Stimulated activated effector memory CD8-positive, alpha-beta T cell treated with anti-CD3 and anti-CD28 coated beads, Interleukin-12 subunit alpha, Interleukin-12 subunit beta, amount 100 ng/mL, for 72 hours (primary cell): ENCODE measurements around the gene TMEM255B.
"Not testable (repeated sequence)": the region's sequence is repeated elsewhere in the genome, so short reads cannot be mapped to it uniquely, and the experiment has no call there.

ENCODE experiments used
- ATAC-seq: fragments of 150-1000 bp; cut with Tn5 transposase; 2 replicates; pipeline ENCODE4 v1.10.0; 2021
- DNase-seq, 2 donors: peaks; one replicate each; pipeline ENCODE4 v3.0.0; 2021 to 2022; ENCODE audit warnings: low spot score in 2 of 2
- H3K27ac Mint-ChIP-seq: one replicate; pipeline ENCODE4 v1.8.0; 2022; ENCODE audit warnings: mild to moderate bottlenecking, mixed read lengths
- H3K36me3 Mint-ChIP-seq: one replicate; pipeline ENCODE4 v1.8.0; 2022; ENCODE audit warnings: mild to moderate bottlenecking, mixed read lengths
- H3K4me1 Mint-ChIP-seq: one replicate; pipeline ENCODE4 v1.8.0; 2022; ENCODE audit warnings: mixed read lengths
- H3K4me3 Mint-ChIP-seq: one replicate; pipeline ENCODE4 v1.8.0; 2022; ENCODE audit warnings: mild to moderate bottlenecking, mixed read lengths
- H3K9me3 Mint-ChIP-seq: one replicate; pipeline ENCODE4 v1.8.0; 2022; ENCODE audit warnings: mixed read lengths

Gene TMEM255B

DNA sequence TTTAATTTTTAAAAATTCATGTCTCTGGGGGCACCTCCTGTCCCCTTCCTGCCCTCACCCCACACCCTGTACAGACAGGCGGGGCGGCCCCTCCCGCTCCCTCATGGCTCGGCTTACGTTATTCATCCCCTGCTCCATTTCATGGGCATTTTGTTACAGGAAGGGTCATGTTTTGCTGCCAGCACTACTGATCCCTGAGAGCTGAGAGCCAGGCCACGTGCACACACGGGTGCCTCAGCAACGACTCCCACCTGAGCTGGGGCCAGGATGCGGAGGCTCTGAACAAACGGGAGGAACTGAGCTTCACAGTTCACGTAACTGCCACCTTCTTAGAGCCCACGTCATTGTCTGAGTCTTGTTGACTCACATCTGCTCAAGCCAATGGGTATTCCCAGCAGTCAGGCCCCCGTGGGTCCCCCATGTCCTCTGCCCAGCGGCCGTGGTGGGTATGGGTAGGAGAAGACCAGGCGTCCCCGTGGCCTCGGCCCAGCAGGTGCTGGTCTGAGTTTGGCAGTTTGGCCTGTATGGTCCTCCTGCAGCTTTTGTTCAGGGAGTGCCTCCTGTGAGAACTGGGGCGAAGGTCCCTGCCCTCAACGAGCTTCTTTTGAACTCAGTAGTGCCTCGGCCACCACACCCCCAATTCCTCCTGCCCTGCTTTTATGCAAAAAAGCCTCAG is 16.4 kb upstream of the TMEM255B start:
- no peak overlapping the region for H3K27ac Mint-ChIP-seq
- no peaks in the 10 kb centered on the region for H3K36me3 Mint-ChIP-seq
- no peak overlapping the region for H3K4me3 Mint-ChIP-seq
- ATAC-seq (no peak), DNase-seq (no peak)
- H3K4me1 Mint-ChIP-seq: peaks cover 27% of the 10 kb centered on the region
- H3K9me3 Mint-ChIP-seq: no peaks in the 10 kb centered on the region

DNA sequence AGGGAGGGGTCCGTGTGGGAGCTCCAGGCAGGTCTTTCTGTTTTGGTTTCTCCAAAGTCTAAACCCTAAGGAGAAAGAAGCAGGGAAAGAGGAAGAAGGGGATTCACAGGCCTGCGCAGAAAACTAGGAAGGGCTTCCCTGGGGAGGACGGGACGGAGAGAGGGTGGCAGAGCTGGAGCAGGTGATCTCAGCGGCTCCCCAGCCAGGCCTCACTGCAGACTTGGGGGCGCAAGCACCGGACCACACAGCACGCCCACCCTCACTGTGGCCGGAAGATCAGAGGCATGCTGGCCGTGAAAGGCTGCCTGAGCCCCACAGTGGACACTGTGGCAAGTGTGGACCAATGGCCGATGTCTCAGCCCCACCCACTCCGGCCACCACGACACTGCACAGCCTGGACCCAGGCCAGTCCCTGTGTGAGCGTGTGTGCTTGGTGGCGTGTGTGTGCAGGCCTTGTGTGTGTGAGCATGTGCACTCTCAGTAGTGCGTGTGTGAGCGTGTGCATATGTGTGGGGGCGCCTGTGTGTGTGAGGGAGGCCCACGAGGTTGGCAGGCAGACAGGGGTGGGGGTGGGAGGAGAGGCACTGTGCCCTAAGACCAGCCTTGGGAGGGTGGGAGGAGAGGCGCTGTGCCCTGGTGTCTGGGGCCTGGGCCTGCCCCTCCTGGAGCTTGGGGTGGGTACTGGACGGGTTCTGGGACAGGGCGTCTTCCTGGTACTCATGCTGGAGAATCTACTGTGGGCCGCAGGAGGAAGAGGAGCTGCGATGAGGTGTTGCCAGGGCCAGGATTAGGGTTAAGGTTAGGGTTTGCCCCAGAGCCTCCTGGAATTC is 15.4 kb upstream of the TMEM255B start:
- DNase-seq: no peak
- peaks cover 27% of the 10 kb centered on the region for H3K4me1 Mint-ChIP-seq
- no peak overlapping the region for H3K4me3 Mint-ChIP-seq
- H3K9me3 Mint-ChIP-seq: no peaks in the 10 kb centered on the region
- no peak overlapping the region for H3K27ac Mint-ChIP-seq
- H3K36me3 Mint-ChIP-seq: no peaks in the 10 kb centered on the region
- no peak for ATAC-seq

DNA sequence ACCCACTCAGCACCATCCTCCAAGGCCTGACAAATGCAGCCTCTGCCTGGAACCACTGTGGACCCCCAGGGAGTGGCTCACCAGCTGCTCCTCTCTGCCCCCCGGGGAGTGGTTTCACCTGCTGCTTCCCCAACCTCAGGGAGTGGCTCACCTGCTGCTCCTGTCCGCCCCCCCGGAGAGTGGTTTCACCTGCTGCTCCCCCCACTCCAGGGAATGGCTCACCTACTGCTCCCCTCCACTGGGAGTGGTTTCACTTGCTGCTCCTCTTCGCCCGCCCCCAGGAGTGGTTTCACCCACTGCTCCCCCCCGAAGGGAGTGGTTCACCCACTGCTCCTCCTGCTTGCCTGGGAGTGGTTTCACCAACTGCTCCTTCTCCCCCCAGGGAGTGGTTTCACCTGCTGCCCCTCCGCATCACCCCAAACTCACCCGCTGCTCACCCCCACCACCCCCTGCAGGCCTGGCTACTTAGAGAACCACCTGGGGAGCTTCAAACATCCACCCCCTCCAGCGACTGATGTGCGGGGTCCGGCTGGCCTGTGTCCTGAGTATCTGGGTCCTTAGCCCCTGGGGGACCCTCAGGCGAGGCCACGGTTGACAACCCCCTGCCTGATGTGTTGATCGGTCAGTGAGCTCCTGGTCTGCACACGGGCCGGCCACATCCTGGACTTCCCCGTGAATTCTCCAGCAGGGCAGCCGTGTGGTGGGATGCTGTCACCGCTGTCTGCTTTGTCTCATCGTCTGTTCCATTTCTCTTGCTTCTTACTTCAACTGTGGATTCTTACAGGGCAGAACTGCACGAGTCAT is 14.6 kb upstream of the TMEM255B start:
- H3K9me3 Mint-ChIP-seq: no peaks in the 10 kb centered on the region
- no peak for ATAC-seq
- H3K27ac Mint-ChIP-seq: no peak overlapping the region
- H3K4me3 Mint-ChIP-seq: no peak overlapping the region
- no peak for DNase-seq
- H3K36me3 Mint-ChIP-seq: no peaks in the 10 kb centered on the region
- peaks cover 27% of the 10 kb centered on the region for H3K4me1 Mint-ChIP-seq

- Mint-ChIP-seq H3K36me3 (no peaks in the 10 kb centered on the region), H3K4me1 (peaks cover 27% of the 10 kb centered on the region), H3K27ac (no peak overlapping the region), H3K9me3 (no peaks in the 10 kb centered on the region), H3K4me3 (no peak overlapping the region)
- ATAC-seq (no peak), DNase-seq (no peak)
These were observed 14.0 kb upstream of the TMEM255B start for GRCh38 chr13:113745059-113745458.

DNA sequence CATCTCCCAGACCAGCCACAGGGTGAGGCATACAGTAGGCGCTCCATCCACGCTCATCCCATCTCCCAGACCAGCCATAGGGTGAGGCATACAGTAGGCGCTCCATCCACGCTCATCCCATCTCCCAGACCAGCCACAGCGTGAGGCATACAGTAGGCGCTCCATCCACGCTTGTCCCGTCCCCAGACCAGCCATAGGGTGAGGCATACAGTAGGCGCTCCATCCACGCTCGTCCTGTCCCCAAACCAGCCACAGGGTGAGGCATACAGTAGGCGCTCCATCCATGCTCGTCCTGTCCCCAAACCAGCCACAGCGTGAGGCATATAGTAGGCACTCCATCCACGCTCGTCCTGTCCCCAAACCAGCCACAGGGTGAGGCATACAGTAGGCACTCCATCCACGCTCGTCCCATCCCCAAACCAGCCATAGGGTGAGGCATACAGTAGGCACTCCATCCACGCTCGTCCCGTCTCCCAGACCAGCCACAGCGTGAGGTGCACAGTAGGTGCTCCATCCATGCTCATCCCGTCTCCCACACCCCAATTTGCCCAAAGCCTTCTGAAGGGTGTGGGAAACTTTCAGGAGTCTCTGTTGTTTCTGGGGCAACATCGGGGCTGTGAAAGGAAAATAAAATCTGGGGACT is 13.4 kb upstream of the TMEM255B start:
- H3K4me1 Mint-ChIP-seq: peaks cover 24% of the 10 kb centered on the region
- not testable (repeated sequence) for H3K4me3 Mint-ChIP-seq, ATAC-seq, H3K9me3 Mint-ChIP-seq, H3K27ac Mint-ChIP-seq, H3K36me3 Mint-ChIP-seq, DNase-seq

DNA sequence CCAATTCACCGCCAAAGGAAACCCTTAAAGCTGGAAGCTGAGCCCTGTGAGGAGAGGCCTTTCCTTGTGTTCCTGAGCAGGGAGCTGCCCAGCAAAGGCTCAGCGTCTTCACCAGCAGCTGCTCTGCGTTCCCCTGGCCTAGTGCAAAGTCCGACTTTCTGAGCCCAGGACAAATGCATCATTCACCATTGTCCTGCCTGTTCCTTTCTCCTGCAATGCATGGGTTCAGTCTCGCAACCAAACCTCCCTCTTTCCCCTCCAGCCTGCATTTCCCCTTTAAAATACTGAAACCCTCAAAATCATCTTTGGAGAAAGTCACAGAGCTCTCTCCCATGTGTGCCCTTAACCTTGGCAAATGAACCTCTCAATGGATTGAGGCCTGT is 12.9 kb upstream of the TMEM255B start:
- Mint-ChIP-seq H3K4me1 (peaks cover 23% of the 10 kb centered on the region), H3K4me3 (no peak overlapping the region), H3K36me3 (no peaks in the 10 kb centered on the region), H3K9me3 (no peaks in the 10 kb centered on the region), H3K27ac (no peak overlapping the region)
- ATAC-seq: no peak
- no peak for DNase-seq

DNA sequence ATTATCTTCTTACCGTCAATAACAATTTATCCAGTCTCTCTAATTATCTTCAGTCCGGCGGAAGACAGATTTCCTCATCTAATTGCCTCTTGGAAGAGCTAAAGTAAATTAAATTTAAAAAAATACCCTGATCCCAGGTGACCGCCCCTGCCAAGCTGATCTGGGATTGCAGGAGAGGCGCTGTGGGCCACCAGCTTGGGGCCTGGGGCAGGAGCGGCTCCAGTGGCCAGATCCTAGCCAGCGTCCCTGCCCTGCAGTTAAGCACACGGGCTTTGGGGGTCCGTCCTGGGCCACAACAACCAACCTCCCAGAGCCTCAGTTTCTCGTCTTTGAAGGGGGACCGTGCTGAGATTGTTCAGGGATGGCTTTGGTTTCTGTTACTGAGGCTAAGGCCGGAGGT is 12.4 kb upstream of the TMEM255B start:
- no peak overlapping the region for H3K27ac Mint-ChIP-seq
- no peak for ATAC-seq

DNA sequence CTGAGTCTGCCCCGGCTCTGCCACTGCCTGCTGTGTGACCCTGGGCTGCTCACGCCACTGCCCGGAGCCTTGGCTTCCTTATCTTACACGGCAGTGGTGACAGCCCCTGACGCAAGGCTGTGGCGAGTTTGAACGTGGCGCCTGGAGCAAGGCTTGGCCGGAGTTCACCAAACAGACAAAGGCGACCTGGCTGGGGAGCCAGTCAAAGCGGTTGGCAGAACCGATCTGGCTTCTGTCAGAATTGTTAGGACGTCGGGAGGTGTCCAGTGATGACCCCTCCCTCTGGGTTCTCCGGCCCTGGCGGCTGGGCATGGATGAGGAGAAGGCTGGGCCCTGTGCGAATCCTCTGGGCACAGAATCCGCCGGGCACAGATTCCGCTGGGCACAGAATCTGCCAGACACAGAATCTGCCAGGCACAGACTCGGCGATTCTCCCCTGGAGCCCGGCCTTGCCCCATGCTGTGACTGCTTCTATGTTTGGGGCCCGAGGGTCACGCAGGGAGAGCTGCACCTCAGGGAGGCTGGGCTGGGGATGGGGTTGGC is 11.7 kb upstream of the TMEM255B start:
- peak; percentile 33 for ATAC-seq
- no peak overlapping the region for H3K4me3 Mint-ChIP-seq
- no peaks in the 10 kb centered on the region for H3K9me3 Mint-ChIP-seq
- H3K27ac Mint-ChIP-seq: no peak overlapping the region
- no peak for DNase-seq
- no peaks in the 10 kb centered on the region for H3K36me3 Mint-ChIP-seq
- H3K4me1 Mint-ChIP-seq: peaks cover 13% of the 10 kb centered on the region

More for the DNA sequence above, 12.4 kb upstream of the TMEM255B start:
- no peaks in the 10 kb centered on the region for H3K9me3 Mint-ChIP-seq
- H3K4me3 Mint-ChIP-seq: no peak overlapping the region
- H3K4me1 Mint-ChIP-seq: peaks cover 19% of the 10 kb centered on the region
- no peak for DNase-seq
- H3K36me3 Mint-ChIP-seq: no peaks in the 10 kb centered on the region

DNA sequence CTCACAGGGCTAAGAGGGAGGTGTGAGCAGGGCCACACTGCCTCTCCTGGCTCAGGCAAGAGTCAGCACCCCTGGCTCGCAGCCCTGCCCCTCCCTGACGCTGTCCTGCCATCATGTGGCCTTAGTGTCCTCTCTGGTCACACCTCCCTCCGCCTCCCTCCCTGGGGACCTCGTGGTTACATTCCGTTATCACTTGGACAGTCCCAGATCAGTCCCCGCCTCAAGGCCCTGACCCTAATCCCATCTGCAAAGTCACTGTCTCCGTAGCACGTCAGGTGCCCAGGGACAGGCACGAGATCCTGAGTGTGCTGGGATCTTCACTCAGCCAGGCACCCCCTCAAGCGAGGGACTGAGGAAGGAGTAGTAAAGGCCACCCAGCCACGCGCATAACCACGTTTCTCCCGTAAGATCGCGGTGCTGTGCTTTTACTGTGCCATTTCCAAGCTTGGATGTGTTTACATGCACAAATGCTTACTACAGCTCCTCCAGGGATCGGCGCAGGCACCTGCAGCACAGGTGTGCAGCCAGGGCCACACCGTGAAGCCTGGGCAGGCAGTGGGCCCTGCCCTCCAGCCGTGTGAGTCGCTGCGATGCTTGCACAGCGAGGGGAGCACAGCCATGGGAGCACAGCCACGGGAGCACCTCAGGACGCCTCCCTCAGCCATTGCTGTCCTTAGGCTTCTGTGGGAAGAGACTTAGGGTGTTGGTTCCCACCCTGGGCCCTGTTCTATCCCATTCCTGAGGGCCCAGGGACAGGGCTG is 10.7 kb upstream of the TMEM255B start:
- H3K9me3 Mint-ChIP-seq: no peaks in the 10 kb centered on the region
- peaks cover 12% of the 10 kb centered on the region for H3K4me1 Mint-ChIP-seq
- DNase-seq: no peak
- H3K4me3 Mint-ChIP-seq: no peak overlapping the region
- peak; percentile 38 for ATAC-seq
- H3K27ac Mint-ChIP-seq: no peak overlapping the region
- no peaks in the 10 kb centered on the region for H3K36me3 Mint-ChIP-seq

DNA sequence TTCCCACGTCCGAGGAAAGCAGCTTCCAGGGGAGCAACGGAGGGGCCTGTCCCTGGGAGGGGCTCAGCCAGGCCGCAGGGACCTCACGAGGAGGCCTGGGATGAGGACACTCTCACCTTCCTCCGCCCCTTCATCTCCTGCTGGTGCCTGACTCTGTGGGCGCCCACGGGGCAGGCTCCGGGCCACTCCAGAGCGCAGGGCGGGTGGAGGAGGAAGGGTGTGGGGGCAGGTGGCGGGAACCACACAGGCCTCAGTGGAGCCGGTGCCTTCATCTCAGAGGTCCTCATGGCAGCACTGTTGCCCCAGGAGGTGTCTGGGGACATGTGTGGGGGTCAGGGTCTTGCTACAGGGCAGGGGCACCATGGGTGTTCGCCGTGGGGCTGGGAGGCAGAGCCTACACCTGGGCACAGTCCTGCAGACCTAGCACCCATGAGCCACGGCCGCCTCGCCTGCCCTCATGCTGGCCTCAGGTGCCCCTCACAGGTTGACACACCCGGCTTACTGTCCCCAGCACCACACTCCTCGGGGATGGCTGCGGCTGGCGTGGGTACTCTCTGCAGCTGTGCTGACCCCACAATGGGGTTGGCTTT is 10.1 kb upstream of the TMEM255B start:
- H3K9me3 Mint-ChIP-seq: no peaks in the 10 kb centered on the region
- no peaks in the 10 kb centered on the region for H3K36me3 Mint-ChIP-seq
- peaks cover 12% of the 10 kb centered on the region for H3K4me1 Mint-ChIP-seq
- H3K4me3 Mint-ChIP-seq: no peak overlapping the region
- ATAC-seq (peak; percentile 32), DNase-seq (no peak)
- H3K27ac Mint-ChIP-seq: no peak overlapping the region

DNA sequence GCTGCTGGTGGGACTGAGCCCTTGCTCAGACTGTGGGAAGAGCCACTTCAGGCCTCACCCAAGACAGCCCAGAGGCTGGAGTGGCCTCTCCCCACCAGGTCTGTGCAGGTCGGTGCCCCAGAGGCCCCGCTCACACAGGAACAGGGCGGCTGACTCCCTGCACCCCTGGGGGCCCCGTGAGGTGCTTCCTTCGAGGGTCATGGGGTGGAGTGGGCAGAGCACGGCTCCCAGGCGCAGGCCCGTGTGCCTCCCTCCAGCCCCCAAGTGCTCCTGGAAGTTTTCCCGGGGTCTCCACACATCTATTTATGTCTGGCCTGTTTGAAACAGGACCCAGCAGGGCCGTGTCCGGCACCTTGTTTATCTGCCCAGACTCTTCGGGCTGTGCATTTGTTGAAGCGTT is 9.5 kb upstream of the TMEM255B start:
- DNase-seq (no peak), ATAC-seq (no peak)
- no peak overlapping the region for H3K27ac Mint-ChIP-seq
- peaks cover 11% of the 10 kb centered on the region for H3K4me1 Mint-ChIP-seq
- H3K9me3 Mint-ChIP-seq: no peaks in the 10 kb centered on the region
- no peak overlapping the region for H3K4me3 Mint-ChIP-seq
- H3K36me3 Mint-ChIP-seq: no peaks in the 10 kb centered on the region

DNA sequence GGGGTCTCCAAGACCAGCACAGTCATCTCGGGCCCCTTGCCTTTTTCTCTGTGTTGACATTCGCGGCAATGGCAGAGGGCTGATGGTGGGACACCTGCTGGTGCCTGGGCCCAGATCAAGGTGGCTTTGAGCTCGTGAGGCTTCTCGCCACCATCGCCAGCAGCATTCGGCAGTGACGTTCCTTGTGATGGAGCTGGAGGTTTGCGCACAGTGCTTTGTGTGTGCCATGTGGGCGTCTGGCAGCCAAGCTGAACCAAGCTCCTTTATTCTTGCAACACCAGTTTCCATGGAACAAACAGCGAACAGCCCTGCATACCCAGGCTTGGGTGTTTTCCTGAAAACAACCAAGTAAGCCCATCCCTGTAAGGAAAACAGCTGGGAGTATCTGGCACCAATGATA is 9.1 kb upstream of the TMEM255B start:
- ATAC-seq (no peak), DNase-seq (no peak)
- no peaks in the 10 kb centered on the region for H3K9me3 Mint-ChIP-seq
- H3K4me3 Mint-ChIP-seq: no peak overlapping the region
- no peak overlapping the region for H3K27ac Mint-ChIP-seq
- H3K4me1 Mint-ChIP-seq: peaks cover 7% of the 10 kb centered on the region
- H3K36me3 Mint-ChIP-seq: no peaks in the 10 kb centered on the region

DNA sequence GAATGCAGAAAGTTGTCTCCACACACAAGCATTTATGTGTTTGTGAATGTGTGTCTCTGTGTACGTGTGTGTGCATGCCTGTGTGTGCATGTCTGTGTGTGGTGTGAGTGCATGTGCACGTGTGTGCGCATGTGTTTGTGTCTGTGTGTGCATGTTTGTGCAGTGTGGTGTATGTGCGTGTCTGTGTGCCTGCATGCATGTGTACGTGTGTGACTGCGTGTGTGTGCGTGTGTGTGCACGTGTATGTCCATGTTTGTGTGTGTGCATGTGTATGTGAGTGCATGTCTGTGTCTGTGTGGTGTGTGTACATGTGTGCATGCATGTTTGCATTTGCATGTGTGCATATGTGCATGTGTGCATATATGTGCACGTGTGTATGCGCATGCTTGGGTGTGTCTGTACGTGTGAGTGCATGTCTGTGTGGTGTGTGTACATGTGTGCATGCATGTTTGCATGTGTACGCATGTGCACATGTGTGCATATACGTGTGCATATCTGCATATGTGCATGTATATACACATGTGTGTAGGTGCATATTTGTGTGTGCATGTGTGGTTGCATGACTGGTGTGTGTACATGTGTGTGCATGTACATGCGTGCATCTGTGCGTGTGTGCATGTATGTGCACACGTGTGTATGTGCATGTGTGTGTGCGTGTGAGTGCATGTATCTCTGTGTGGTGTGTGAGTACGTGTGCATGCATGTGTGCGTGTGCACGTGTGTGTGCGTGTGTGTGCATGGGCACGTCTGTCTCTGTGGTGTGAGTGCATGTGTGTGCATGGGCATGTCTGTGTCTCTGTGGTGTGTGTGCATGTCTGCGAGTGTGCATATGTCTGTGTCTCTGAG is 8.2 kb upstream of the TMEM255B start:
- Mint-ChIP-seq H3K4me3 (no peak overlapping the region), H3K27ac (no peak overlapping the region), H3K36me3 (no peaks in the 10 kb centered on the region), H3K4me1 (peaks cover 6% of the 10 kb centered on the region), H3K9me3 (no peaks in the 10 kb centered on the region)
- DNase-seq: no peak
- ATAC-seq: no peak
